A549 treated with CpdA at 1 μM for 4 hours (cell line): Measurements from ENCODE around the gene OXLD1. TPM values are rescaled to one million over a fixed set of nuclear protein-coding genes. Genes with fewer than 3 reads are reported as not detected.

Experiments
- total RNA-seq: library from RNA; stranded (reverse); fragments of 200-300 nt; extraction: Qiagen RNA extraction; gene quantifications from 5 replicates; pipeline ENCODE4 v1.2.3, GENCODE V29; 2022; ENCODE audit warnings: low read depth

Gene OXLD1
- total RNA-seq: 33.1 to 63.0 TPM (median 59.1 TPM) in 5 replicates

DNA sequence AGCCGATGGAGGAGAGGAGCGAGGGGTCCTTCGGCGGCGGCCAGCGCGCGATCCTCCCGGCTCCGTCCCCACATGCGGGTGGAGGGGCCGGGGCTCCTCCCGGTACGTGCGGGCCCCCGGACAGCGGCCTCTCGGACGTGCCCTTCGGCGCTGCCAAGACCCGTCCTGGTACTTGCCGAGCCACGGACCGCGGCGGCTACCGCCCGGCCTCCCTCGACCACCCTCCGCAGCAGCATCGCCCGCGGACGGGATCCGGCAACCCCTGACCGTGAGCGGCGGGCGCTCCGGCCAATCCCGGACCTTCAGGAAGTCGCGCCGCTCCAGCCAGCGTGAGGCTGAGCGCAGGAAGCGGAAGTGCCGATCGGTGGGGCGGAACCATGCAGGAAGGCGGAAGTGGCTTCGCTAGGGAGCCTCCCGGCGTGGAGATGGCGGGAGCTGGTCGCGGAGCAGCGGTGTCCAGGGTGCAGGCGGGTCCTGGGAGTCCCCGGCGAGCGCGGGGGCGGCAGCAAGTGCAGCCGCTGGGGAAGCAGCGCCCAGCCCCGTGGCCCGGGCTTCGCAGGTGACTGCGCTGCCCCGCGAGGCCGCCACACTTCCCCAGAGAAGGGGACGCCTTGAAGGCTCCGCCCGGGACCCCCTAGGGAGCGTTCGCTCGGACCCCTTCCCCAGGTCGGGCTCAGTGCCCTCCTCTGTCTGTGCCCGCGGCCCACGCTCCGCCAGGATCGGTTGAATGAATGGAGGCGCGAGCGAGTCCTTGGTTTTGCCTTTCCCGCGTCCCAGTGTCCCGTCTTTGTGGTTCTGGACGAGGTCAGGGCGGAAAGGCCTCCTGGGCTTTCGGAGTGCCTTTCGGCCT, at the start of gene OXLD1, which contains the start of gene CCDC137:
Gene OXLD1 (minus strand): TSS at position 264 of the 850 bp plus-strand sequence. CDS start 28 bp downstream, at position 236.
Gene CCDC137 (plus strand): TSS at position 396 of the 850 bp plus-strand sequence. CDS start 30 bp downstream, at position 426.

DNA sequence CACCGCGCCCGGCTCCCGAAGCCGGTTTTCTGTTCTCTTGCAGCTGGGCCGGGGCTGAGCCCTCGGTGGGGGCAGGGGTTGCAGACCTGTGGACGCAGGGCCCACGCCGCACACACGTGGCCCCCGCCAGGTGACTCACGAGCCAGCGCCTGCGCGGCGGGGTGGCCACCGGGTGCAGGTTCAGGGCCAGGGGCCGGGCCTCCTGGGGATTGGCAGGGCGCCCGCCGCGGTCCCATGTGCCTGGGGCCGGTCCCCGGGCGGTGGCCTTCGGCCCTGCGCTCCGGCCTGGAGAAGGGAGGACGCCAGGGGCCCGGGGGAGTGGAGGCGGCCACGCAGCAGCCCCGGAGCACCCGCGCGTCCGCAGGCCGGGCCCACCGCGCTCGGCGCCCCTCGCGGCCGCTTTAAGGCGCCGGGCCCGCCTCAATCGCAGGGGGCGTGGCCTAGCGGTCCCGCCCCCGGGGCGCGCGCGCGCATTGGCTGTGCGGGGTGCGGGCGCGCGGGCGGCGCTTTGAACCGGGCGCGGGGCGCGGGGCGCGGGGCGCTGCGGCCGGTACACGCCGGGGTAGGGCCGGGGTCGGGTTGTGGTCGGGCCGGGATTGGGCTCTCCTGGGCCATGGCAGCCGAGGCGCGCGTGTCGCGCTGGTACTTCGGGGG, 45.5 kb upstream of the OXLD1 start, which contains the start of gene SLC25A10:
Gene SLC25A10 (plus strand): TSS at position 471 of the 654 bp plus-strand sequence. CDS start 143 bp downstream, at position 614.

DNA sequence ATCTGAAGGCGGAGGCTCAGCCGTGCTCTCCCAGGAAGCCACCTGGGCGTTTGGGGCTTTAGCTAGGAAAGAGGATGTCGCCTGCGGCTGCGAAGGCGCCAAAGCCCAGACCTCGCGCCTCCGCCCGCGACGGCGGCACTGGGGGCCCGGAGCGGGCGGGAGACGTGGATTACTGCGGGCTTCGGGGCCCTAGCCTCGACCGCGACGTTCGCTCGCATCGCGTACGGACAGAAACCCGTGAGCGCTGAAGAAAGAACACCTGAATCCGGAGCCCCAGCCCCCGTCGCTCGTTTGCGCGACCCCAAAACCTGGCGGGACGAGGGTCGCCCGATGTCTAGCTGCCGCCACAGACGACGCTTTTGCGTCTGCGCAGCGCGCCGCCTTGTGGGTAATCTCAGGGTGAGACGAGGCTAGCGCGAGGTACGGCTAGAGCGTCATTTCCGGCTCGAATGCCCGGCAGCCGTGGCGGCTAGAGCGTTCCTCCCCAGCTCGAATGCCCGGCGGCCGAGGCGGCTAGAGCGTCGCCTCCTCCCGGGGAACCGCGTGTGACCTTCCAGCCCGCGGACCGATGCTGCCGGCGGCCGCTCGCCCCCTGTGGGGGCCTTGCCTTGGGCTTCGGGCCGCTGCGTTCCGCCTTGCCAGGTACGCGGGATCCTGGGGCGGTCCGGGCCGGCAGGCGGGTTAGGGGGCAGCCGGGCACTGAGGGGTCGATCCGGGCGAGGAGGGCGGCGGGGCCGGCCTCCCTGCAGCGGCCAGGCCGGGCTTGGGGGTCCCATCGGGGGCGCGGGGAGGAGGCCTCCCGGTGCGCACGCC, 36.7 kb upstream of the OXLD1 start, which contains the start of gene MRPL12:
Gene MRPL12 (plus strand): TSS at position 434 of the 813 bp plus-strand sequence. CDS start 135 bp downstream, at position 569.

DNA sequence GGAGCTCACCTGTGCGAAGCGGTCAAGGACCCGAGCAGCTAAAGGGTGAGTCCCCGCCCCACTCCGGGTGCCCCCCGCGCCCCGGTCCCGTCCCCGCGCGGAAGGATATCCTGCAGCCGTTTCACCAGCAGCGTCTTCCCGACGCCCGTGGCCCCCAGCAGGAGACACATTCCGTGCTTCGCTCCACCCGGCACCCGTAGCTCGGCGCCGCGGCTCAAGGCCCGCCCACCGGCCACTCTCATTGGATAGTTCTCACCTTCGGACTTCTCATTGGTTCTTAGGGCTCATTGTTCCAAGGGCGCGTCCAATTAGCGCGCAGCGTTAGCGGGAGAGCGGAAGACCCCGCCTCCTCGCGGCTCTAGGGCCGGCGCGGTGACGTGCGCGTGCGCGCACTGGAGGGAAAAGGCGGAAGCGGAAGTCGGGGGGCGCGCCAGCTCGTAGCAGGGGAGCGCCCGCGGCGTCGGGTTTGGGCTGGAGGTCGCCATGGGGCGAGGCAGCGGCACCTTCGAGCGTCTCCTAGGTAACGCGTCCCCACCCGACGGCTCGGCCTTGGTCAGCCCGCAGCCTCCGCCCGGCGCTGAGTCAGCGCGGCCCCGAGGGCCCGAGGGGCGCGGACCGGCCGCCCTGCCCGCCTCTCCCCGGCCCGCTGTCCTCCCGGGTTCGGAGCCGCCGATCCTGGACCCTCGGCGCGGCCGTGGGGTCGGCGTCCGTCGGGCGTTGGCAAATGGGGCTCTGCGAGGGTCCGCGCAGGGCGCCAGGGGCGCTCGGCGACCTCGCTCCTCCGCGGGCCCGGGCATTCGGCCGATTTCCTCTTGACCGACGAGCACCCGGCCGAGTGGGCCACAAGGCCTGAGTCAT, 17.4 kb upstream of the OXLD1 start, which contains the start of the genes ARL16 and HGS:
Gene ARL16 (minus strand): TSS at position 214 of the 858 bp plus-strand sequence. CDS start 44 bp downstream, at position 170.
Gene HGS (plus strand): TSS at position 428 of the 858 bp plus-strand sequence. CDS start 56 bp downstream, at position 484.

DNA sequence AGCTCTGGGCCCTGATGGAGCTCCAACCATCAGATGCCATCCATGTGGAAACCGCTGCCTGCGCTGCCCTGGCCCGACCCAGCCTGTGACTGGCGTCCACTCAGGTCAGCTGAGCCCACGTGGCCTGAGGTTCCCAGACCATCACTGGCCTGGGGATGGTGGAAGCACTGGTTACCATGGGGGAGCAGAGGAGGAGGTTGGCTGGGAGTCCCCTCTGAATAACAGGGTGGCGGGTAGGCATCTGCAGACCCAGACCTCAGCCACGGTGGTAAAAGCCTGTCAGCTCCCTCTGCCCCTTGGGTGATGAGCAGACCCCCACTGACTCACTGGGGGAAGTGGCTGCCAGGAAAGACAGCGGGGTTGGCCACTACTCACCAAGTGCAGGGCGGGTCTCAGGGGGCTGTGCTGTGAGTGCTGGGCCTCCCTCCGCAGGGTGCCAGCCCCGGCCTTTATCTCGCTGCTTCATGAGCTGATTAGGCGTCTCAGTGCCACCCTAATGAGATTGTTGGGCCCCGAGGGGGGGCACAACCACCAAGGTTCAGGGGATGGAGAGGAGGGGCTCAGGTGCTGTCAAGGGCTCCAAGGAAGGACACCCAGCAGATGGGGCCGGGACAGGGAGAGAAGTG, 10.2 kb downstream of the OXLD1 start, which contains the start of gene PDE6G:
Gene PDE6G (minus strand): TSS at position 425 of the 626 bp plus-strand sequence. CDS start 3,237 bp downstream, outside the sequence.

DNA sequence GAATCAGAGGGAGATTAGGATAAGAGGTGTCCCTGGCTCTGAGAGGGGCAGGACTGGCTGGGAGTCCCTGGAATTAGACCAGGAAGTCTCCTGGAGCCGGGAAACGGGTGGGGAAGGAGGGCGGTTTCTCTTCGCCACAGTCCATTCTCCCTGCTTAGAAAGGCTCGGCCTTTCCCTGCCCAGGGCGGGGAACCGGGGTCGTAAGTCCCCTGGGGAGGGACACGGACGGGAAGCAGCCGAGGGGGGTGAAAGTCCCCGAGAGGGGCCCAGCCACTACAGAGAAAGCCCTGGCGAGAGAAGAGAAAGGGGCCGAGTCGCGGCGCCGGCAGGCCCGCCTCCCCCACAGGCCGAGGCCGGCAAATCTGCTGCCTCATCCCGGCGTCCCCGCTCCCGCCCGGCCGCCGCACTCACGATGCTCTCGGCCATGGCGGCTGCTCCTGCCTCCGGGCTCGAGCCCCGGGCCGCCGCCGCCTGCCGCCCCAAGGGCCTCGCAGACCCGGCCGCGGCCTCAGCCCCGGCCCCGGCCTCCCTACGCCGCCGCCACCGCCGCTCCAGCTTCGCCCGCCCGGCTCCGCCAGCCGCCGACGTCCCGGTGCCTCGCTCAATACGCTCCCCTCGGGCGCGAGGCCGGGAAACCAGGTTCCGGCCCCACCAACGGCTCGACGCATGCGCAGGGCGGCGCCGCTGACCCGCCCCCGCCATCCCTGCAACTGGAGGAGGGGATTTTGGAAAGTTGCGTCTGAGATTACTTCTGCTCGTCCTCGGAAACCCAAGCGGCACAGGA, 29.7 kb downstream of the OXLD1 start, which contains the start of the genes NPLOC4 and TSPAN10:
Gene NPLOC4 (minus strand): TSS at position 608 of the 784 bp plus-strand sequence. CDS start 182 bp downstream, at position 426.
Gene TSPAN10 (plus strand): TSS at position 692 of the 784 bp plus-strand sequence. CDS start 5,217 bp downstream, outside the sequence.

Other genes with a start within 250 kb of the OXLD1 start
- gene ACTG1, start 153.8 kb downstream of the OXLD1 start, total RNA-seq: 4,839 to 6,943 TPM (median 5,456 TPM) in 5 replicates
- gene FSCN2, start 138.2 kb downstream of the OXLD1 start, total RNA-seq: 0.61 to 2.0 TPM (median 0.89 TPM) in 5 replicates
- 18.0 to 28.3 TPM (median 23.3 TPM) in 5 replicates for gene FAAP100, start 114.3 kb downstream of the OXLD1 start, total RNA-seq
- 95.7 to 107 TPM (median 106 TPM) in 5 replicates for gene NPLOC4, start 29.5 kb downstream of the OXLD1 start, total RNA-seq
- gene TSPAN10, start 29.4 kb downstream of the OXLD1 start, total RNA-seq: 4.5 to 7.3 TPM (median 5.4 TPM) in 5 replicates
- gene PDE6G, start 10.1 kb downstream of the OXLD1 start, total RNA-seq: 1.6 to 2.5 TPM (median 1.7 TPM) in 5 replicates
- 61.3 to 77.1 TPM (median 65.9 TPM) in 5 replicates for gene CCDC137, start 132 bp upstream of the OXLD1 start, total RNA-seq
- 50.3 to 54.8 TPM (median 53.2 TPM) in 5 replicates for gene ARL16, start 17.2 kb upstream of the OXLD1 start, total RNA-seq
- 155 to 217 TPM (median 201 TPM) in 5 replicates for gene HGS, start 17.4 kb upstream of the OXLD1 start, total RNA-seq
- gene MRPL12, start 36.8 kb upstream of the OXLD1 start, total RNA-seq: 216 to 324 TPM (median 299 TPM) in 5 replicates
- gene SLC25A10, start 45.7 kb upstream of the OXLD1 start, total RNA-seq: 29.1 to 45.9 TPM (median 40.7 TPM) in 5 replicates
- gene GCGR, start 137.5 kb upstream of the OXLD1 start, total RNA-seq: 0.22 to 0.65 TPM (median 0.28 TPM) in 5 replicates
- 78.9 to 105 TPM (median 92.0 TPM) in 5 replicates for gene MCRIP1, start 166.7 kb upstream of the OXLD1 start, total RNA-seq
- gene PPP1R27, start 168.4 kb upstream of the OXLD1 start, total RNA-seq: 0.18 to 0.40 TPM in 2 of 5 replicates, not detected in the others
- gene P4HB, start 193.9 kb upstream of the OXLD1 start, total RNA-seq: 726 to 785 TPM (median 751 TPM) in 5 replicates
- gene ARHGDIA, start 204.7 kb upstream of the OXLD1 start, total RNA-seq: 578 to 637 TPM (median 592 TPM) in 5 replicates
- 166 to 254 TPM (median 246 TPM) in 5 replicates for gene ALYREF, start 225.0 kb upstream of the OXLD1 start, total RNA-seq
- gene ANAPC11, start 225.1 kb upstream of the OXLD1 start, total RNA-seq: 192 to 295 TPM (median 277 TPM) in 5 replicates
- gene NPB, start 235.6 kb upstream of the OXLD1 start, total RNA-seq: 0.16 to 1.0 TPM (median 0.59 TPM) in 5 replicates
- 13.1 to 16.7 TPM (median 15.8 TPM) in 5 replicates for gene PCYT2, start 244.8 kb upstream of the OXLD1 start, total RNA-seq